K562 (cell line): Measurements from ENCODE around the gene ST7. TPM values are rescaled to one million over a fixed set of nuclear protein-coding genes. Genes with fewer than 3 reads are reported as not detected.

Experiments
- ATAC-seq: fragments of 200-7000 bp; cut with Tn5 transposase; 3 replicates; pipeline ENCODE4 v1.9.1; 2020; ENCODE audit warnings: moderate library complexity
- BruUV-seq: library from RNA; stranded (reverse); fragments of 400-500 nt; replicated peaks from 2 replicates; lab custom pipeline; 2021; lab: Mats Ljungman, UMichigan
- CTCF ChIA-PET: fragments of 300-600 bp; formaldehyde crosslinking; extraction: SDS; loops from one replicate; lab custom pipeline; 2021; ENCODE audit warnings: low intra/inter-chr PET ratio; lab: Yijun Ruan, JAX
- POLR2A ChIA-PET: fragments of 300-600, 350-650 bp; sonication (Branson Sonifier 250); formaldehyde crosslinking; extraction: SDS; loops from one replicate; lab custom pipeline; 2021; ENCODE audit warnings: antibody characterized with exemption, inconsistent platforms; lab: Yijun Ruan, JAX
- DNase-seq, 4 experiments: peaks; one replicate each; pipeline versions ENCODE4 v3.0.0 to v3.0.0-alpha.2; 2011 to 2018; ENCODE audit warnings: low spot score in 3 of 4, mixed read lengths in 3 of 4; ENCODE audit errors: extremely low read depth in 1 of 4
- FAIRE-seq: peaks from 2 replicates; lab custom pipeline; 2011; peaks lifted over from hg19 to GRCh38; lab: Jason Lieb, UNC
- H2AFZ ChIP-seq: 2 replicates; pipeline ENCODE4 v1.6.0; 2011; ENCODE audit warnings: low read depth, low read length, control low read depth, inconsistent platforms
- H3K27ac ChIP-seq: fragments of 200-600 bp; 3 replicates; pipeline ENCODE4 v1.8.0; 2011; ENCODE audit warnings: low read depth, mild to moderate bottlenecking, control low read depth, inconsistent platforms, low read length, moderate library complexity, mixed read lengths; ENCODE audit errors: extremely low read depth
- H3K27me3 ChIP-seq, 2 experiments: fragments of 300-600 bp in 1 of 2; 2 replicates in 1 of 2; 3 replicates in 1 of 2; pipeline versions ENCODE4 v1.6.0 to v1.8.0; 2011; ENCODE audit warnings: inconsistent platforms in 2 of 2, low read length in 2 of 2, mild to moderate bottlenecking in 1 of 2, mixed read lengths in 1 of 2, moderate library complexity in 1 of 2; ENCODE audit not compliant: control insufficient read depth in 2 of 2, insufficient read depth in 2 of 2
- H3K36me3 ChIP-seq: fragments of 300-600 bp; 3 replicates; pipeline ENCODE4 v1.8.0; 2011; ENCODE audit warnings: mild to moderate bottlenecking, low read length, inconsistent platforms; ENCODE audit not compliant: control insufficient read depth, insufficient read depth
- H3K4me1 ChIP-seq, 2 experiments: fragments of 200-600 bp in 1 of 2; replicated peaks in 1 of 2; 2 replicates in 1 of 2; 3 replicates in 1 of 2; pipeline versions ENCODE4 v1.5.1 to v1.8.0; 2011; ENCODE audit warnings: inconsistent platforms in 2 of 2, low read length in 2 of 2, mild to moderate bottlenecking in 1 of 2, mixed read lengths in 1 of 2, moderate library complexity in 1 of 2; ENCODE audit not compliant: control insufficient read depth in 2 of 2, insufficient read depth in 2 of 2
- H3K4me2 ChIP-seq: 2 replicates; pipeline ENCODE4 v1.6.1; 2011; ENCODE audit warnings: low read length, control low read depth, inconsistent platforms, mixed read lengths; ENCODE audit not compliant: insufficient read depth
- H3K4me3 ChIP-seq: fragments of 200-600 bp; sonication (generic), shearing (Covaris generic); 2 replicates; pipeline ENCODE4 v1.5.1; 2016; ENCODE audit warnings: control low read depth, inconsistent platforms
- H3K79me2 ChIP-seq: fragments of 200-600 bp; 3 replicates; pipeline ENCODE4 v1.8.0; 2011; ENCODE audit warnings: low read length, inconsistent platforms; ENCODE audit not compliant: control insufficient read depth, insufficient read depth
- H3K9ac ChIP-seq, 2 experiments: 2 replicates each; pipeline versions ENCODE4 v1.6.0 to v1.6.1; 2011; ENCODE audit warnings: low read depth in 2 of 2, low read length in 2 of 2, control low read depth in 1 of 2, inconsistent platforms in 1 of 2, mild to moderate bottlenecking in 1 of 2, mixed read lengths in 1 of 2; ENCODE audit not compliant: insufficient read depth in 1 of 2
- H3K9me1 ChIP-seq: one replicate; pipeline ENCODE4 v1.6.0; 2011; ENCODE audit warnings: inconsistent platforms, mild to moderate bottlenecking, low read length, moderate library complexity; ENCODE audit not compliant: control insufficient read depth, insufficient read depth
- H3K9me3 ChIP-seq: replicated peaks from 2 replicates; pipeline ENCODE4 v1.5.1; 2011; ENCODE audit warnings: low read depth, low read length, inconsistent platforms; ENCODE audit not compliant: control insufficient read depth, insufficient read depth
- H4K20me1 ChIP-seq: replicated peaks from 2 replicates; pipeline ENCODE4 v1.6.1; 2011; ENCODE audit warnings: low read length, inconsistent platforms, mixed read lengths; ENCODE audit not compliant: control insufficient read depth, insufficient read depth
- CBX2 ChIP-seq: fragments of 200-600 bp; sonication (generic); IDR thresholded peaks from one replicate; pipeline ENCODE4 v1.6.1; 2012; ENCODE audit warnings: mild to moderate bottlenecking, low read length, inconsistent platforms; ENCODE audit not compliant: insufficient read depth, poor library complexity, severe bottlenecking
- FOXJ2 ChIP-seq: fragments of 200-800 bp; sonication (Bioruptor generic); IDR thresholded peaks from 2 replicates; pipeline ENCODE4 v1.6.1; 2016; ENCODE audit warnings: missing genetic modification characterization, missing compliant biosample characterization
- SMAD2 ChIP-seq: fragments of 150-350 bp; IDR thresholded peaks from 2 replicates; pipeline ENCODE4 v1.6.1; 2014; ENCODE audit warnings: low read depth, mild to moderate bottlenecking, low read length
- SPI1 ChIP-seq: IDR thresholded peaks from 2 replicates; pipeline ENCODE4 v1.6.1; 2011; ENCODE audit warnings: low read depth, low read length, control low read depth, borderline replicate concordance
- XRCC4 ChIP-seq: IDR thresholded peaks from one replicate; pipeline ENCODE4 v1.6.1; 2011; ENCODE audit not compliant: insufficient read depth, insufficient read length; ENCODE audit errors: extremely low read depth
- ZKSCAN3 ChIP-seq: fragments of 250-450 bp; sonication (Bioruptor Pico); IDR thresholded peaks from 2 replicates; pipeline ENCODE4 v1.4.0; 2020
- ZNF23 ChIP-seq: fragments of 250-450 bp; sonication (Bioruptor Pico); IDR thresholded peaks from 2 replicates; pipeline ENCODE4 v1.4.0; 2020; ENCODE audit warnings: mild to moderate bottlenecking
- ZNF445 ChIP-seq: fragments of 250-450 bp; sonication (Bioruptor Pico); IDR thresholded peaks from 2 replicates; pipeline ENCODE4 v1.4.0; 2020; ENCODE audit warnings: low read depth, mild to moderate bottlenecking, moderate library complexity
- ZNF507 ChIP-seq: conservative IDR thresholded peaks from 2 replicates; pipeline ENCODE4 v1.6.1; 2017; ENCODE audit warnings: missing genetic modification characterization, missing compliant biosample characterization
- WGBS: fragments of 100-300 bp; shearing (Covaris generic); methylation state at CpG from one replicate; pipeline ENCODE4 v1.1.6; 2016; ENCODE audit warnings: low coverage, mixed read lengths; ENCODE audit not compliant: insufficient coverage; ENCODE audit errors: missing lambda C conversion rate; 5-methylcytosine and 5-hydroxymethylcytosine counted together
- in situ Hi-C: fragments of 300-500 bp; cut with MboI; formaldehyde crosslinking; loops from 4 replicates; pipeline ENCODE4 v1.15.0; 2018; ENCODE audit warnings: inconsistent platforms, mixed read lengths
- intact Hi-C: fragments of 100-400 bp; cut with micrococcal nuclease; formaldehyde crosslinking; loops from 2 replicates; pipeline ENCODE4 v1.14.2; 2022
- polyA plus RNA-seq, 8 experiments: library from polyadenylated mRNA; depleted of rRNA in 4 of 8; stranded (reverse) in 5 of 8; unstranded in 3 of 8; fragments of >200 nt; fragmentation: Nextera tagmentation in 2 of 8; fragmentation: Illumina TruSeq in 1 of 8; extraction: Ambion mirVana in 2 of 8; extraction: Trizol in 1 of 8; gene quantifications; 2 replicates each; pipeline versions ENCODE4 v1.2.1 to v1.2.3, GENCODE V29; 2011 to 2014; ENCODE audit warnings: inconsistent platforms in 1 of 8, missing spikeins in 1 of 8
- total RNA-seq, 7 experiments: library from RNA; depleted of rRNA in 6 of 7; stranded (reverse); fragments of >200 nt in 6 of 7; fragmentation: Illumina TruSeq in 2 of 7; extraction: Trizol in 2 of 7; gene quantifications; 2 replicates each; pipeline versions ENCODE4 v1.2.1 to v1.2.3, GENCODE V29; 2011 to 2021; ENCODE audit warnings: low replicate concordance in 1 of 7
- TF ChIP-seq, protein P1 (sequence below): fragments of 250-450 bp; sonication (Bioruptor Pico); IDR thresholded peaks from 2 replicates; pipeline ENCODE4 v1.8.0; 2021; ENCODE audit warnings: moderate library complexity, mild to moderate bottlenecking, inconsistent platforms
- TF ChIP-seq, protein P2 (sequence below): fragments of 250-450 bp; sonication (Bioruptor Pico); IDR thresholded peaks from 2 replicates; pipeline ENCODE4 v1.9.0; 2021; ENCODE audit warnings: mild to moderate bottlenecking, inconsistent platforms
- TF ChIP-seq, protein P3 (sequence below), 2 experiments: fragments of 200-800 bp in 1 of 2; sonication (Bioruptor generic) in 1 of 2; sonication (generic) in 1 of 2; formaldehyde crosslinking in 1 of 2; IDR thresholded peaks in 1 of 2; conservative IDR thresholded peaks in 1 of 2; 2 replicates each; pipeline versions ENCODE4 v1.5.0 to v1.6.1; 2016 to 2020; ENCODE audit warnings: missing compliant biosample characterization in 1 of 2, missing genetic modification characterization in 1 of 2, missing genetic modification reagents in 1 of 2

The ST7 gene
- total and polyA plus RNA-seq, 9 of the 15 experiments (the other 6 are each of a cell fraction or from before 2014, with no cell fraction given): 23.9 to 56.3 (median 36.9) TPM

DNA sequence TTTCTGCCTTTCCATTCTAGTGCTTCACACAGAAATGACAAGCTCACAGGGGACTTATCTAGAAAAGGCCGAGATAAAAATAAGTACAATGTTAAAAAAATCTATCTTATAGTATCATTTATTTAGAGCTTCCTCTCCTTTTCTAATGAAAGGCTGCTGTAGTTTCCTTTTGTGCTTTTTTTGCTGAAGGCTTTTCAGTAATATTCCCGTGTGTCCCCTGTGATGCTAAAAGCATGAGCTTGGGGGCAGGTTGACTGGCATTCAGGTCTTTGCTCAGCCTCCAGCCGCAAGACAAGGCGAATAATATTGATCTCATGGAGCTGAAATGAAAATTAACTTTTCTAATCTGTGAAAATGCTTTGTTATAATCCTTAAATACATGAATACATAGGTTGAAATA lies 143.0 kb downstream of the ST7 start:
- Histone ChIP-seq H2AFZ (no peak overlapping the region), H3K36me3 (peaks cover 25% of the 10 kb centered on the region; the same call in 2 of the 3 replicates), H3K9me1 (no peaks in the 10 kb centered on the region), H3K9ac (no peak overlapping the region), H3K9me3 (no peaks in the 10 kb centered on the region), H3K4me2 (no peak overlapping the region), H3K4me1 (peaks cover 0 to 6% of the 10 kb centered on the region in 2 experiments; a peak in 4 of 5 replicates), H3K27me3 (no peaks in the 10 kb centered on the region), H3K79me2 (peaks cover 31% of the 10 kb centered on the region), H4K20me1 (no peaks in the 10 kb centered on the region), H3K4me3 (no peak overlapping the region), H3K27ac (no peak overlapping the region)
- intact Hi-C loops: no loop called here
- WGBS: 74% methylated on average over 4 of the region's 4 CpGs
- no peak for DNase-seq
- ChIA-PET CTCF (no interaction called here), POLR2A (interaction anchor here (1.1 to 1.2 kb wide), 2 partner anchors 9 to 20 kb away, joined by 4 to 5 read pairs; no protein-coding TSS in a partner anchor)
- FAIRE-seq: no peak
- in situ Hi-C loops: no loop called here
- ATAC-seq: no peak
- BruUV-seq: no TSS peak
- TF ChIP-seq, protein P1, sequence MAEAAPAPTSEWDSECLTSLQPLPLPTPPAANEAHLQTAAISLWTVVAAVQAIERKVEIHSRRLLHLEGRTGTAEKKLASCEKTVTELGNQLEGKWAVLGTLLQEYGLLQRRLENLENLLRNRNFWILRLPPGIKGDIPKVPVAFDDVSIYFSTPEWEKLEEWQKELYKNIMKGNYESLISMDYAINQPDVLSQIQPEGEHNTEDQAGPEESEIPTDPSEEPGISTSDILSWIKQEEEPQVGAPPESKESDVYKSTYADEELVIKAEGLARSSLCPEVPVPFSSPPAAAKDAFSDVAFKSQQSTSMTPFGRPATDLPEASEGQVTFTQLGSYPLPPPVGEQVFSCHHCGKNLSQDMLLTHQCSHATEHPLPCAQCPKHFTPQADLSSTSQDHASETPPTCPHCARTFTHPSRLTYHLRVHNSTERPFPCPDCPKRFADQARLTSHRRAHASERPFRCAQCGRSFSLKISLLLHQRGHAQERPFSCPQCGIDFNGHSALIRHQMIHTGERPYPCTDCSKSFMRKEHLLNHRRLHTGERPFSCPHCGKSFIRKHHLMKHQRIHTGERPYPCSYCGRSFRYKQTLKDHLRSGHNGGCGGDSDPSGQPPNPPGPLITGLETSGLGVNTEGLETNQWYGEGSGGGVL (CRISPR knock-in tag): no peak
- no peak for TF ChIP-seq FOXJ2 (tag)
- TF ChIP-seq SMAD2: no peak
- TF ChIP-seq ZNF507 (tag): no peak; the same call in 1 of the 2 replicates
- no peak for TF ChIP-seq ZNF445 (CRISPR knock-in tag)
- no peak for TF ChIP-seq CBX2
- no peak for TF ChIP-seq SPI1
- TF ChIP-seq XRCC4: no peak
- TF ChIP-seq, protein P2, sequence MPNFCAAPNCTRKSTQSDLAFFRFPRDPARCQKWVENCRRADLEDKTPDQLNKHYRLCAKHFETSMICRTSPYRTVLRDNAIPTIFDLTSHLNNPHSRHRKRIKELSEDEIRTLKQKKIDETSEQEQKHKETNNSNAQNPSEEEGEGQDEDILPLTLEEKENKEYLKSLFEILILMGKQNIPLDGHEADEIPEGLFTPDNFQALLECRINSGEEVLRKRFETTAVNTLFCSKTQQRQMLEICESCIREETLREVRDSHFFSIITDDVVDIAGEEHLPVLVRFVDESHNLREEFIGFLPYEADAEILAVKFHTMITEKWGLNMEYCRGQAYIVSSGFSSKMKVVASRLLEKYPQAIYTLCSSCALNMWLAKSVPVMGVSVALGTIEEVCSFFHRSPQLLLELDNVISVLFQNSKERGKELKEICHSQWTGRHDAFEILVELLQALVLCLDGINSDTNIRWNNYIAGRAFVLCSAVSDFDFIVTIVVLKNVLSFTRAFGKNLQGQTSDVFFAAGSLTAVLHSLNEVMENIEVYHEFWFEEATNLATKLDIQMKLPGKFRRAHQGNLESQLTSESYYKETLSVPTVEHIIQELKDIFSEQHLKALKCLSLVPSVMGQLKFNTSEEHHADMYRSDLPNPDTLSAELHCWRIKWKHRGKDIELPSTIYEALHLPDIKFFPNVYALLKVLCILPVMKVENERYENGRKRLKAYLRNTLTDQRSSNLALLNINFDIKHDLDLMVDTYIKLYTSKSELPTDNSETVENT (CRISPR knock-in tag): no peak
- TF ChIP-seq ZKSCAN3 (CRISPR knock-in tag): no peak
- TF ChIP-seq, protein P3, sequence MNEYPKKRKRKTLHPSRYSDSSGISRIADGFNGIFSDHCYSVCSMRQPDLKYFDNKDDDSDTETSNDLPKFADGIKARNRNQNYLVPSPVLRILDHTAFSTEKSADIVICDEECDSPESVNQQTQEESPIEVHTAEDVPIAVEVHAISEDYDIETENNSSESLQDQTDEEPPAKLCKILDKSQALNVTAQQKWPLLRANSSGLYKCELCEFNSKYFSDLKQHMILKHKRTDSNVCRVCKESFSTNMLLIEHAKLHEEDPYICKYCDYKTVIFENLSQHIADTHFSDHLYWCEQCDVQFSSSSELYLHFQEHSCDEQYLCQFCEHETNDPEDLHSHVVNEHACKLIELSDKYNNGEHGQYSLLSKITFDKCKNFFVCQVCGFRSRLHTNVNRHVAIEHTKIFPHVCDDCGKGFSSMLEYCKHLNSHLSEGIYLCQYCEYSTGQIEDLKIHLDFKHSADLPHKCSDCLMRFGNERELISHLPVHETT (CRISPR knock-in tag; conservative IDR thresholded peaks at IDR 0.05 in 1 of 2, IDR thresholded peaks at IDR 0.05 in 1 of 2): no peak
- no peak for TF ChIP-seq ZNF23
